ENCODE data around the gene MRPS2. TPM values are rescaled to one million over a fixed set of nuclear protein-coding genes. Genes with fewer than 3 reads are reported as not detected.
"Not testable (repeated sequence)": the region's sequence is repeated elsewhere in the genome, so short reads cannot be mapped to it uniquely, and the experiment has no call there.

Gene MRPS2
- total and polyA plus RNA-seq, 2 experiments from 2014 or later = 76.2 to 79.9 TPM

GRCh38 chr9:135535631-135536030 is 35.1 kb downstream of the MRPS2 start:
- not testable (repeated sequence) for H3K9me3 ChIP-seq (ENCODE audit: low read depth); H3K4me3 ChIP-seq; H3K4me1 ChIP-seq (ENCODE audit: low read depth); H3K27ac ChIP-seq; H3K36me3 ChIP-seq; DNase-seq (ENCODE audit: low read depth in 1 of 2, low spot score in 1 of 2); H3K27me3 ChIP-seq

- H3K9me3 ChIP-seq (ENCODE audit: low read depth) = no peaks in the 10 kb centered on the region
- no peak overlapping the region for H3K4me3 ChIP-seq
- no peaks in the 10 kb centered on the region for H3K36me3 ChIP-seq
- no peaks in the 10 kb centered on the region for H3K4me1 ChIP-seq (ENCODE audit: low read depth)
- no peak for TF ChIP-seq CTCF (IDR thresholded peaks at IDR 0.05; ENCODE audit: low read depth, low read length)
- no peak overlapping the region for H3K27ac ChIP-seq
- peak in 1 of 2 donors; percentile 85 for DNase-seq (ENCODE audit: low read depth in 1 of 2, low spot score in 1 of 2)
- no peaks in the 10 kb centered on the region for H3K27me3 ChIP-seq
Observed at GRCh38 chr9:135536216-135536615, 35.7 kb downstream of the MRPS2 start.

- H3K4me1 ChIP-seq (ENCODE audit: low read depth); H3K36me3 ChIP-seq; H3K9me3 ChIP-seq (ENCODE audit: low read depth); H3K27me3 ChIP-seq; H3K4me3 ChIP-seq: not testable (repeated sequence)
- peak; percentile 47 to 88 for DNase-seq (ENCODE audit: low read depth in 1 of 2, low spot score in 1 of 2)
- H3K27ac ChIP-seq = peak overlapping the region; percentile 80
Observed at GRCh38 chr9:135543262-135543894, 42.9 kb downstream of the MRPS2 start.

- H3K9me3 ChIP-seq (ENCODE audit: low read depth) = no peaks in the 10 kb centered on the region
- no peaks in the 10 kb centered on the region for H3K27me3 ChIP-seq
- no peak for TF ChIP-seq CTCF (IDR thresholded peaks at IDR 0.05; ENCODE audit: low read depth, low read length)
- H3K4me3 ChIP-seq = no peak overlapping the region
- H3K4me1 ChIP-seq (ENCODE audit: low read depth) = peaks cover 4% of the 10 kb centered on the region
- no peak for DNase-seq (ENCODE audit: low read depth in 1 of 2, low spot score in 1 of 2)
- no peaks in the 10 kb centered on the region for H3K36me3 ChIP-seq
- H3K27ac ChIP-seq = no peak overlapping the region
Observed at GRCh38 chr9:135544981-135545635, 44.6 kb downstream of the MRPS2 start.

- DNase-seq (ENCODE audit: low read depth in 1 of 2, low spot score in 1 of 2); H3K9me3 ChIP-seq (ENCODE audit: low read depth); H3K4me3 ChIP-seq; H3K27ac ChIP-seq; H3K4me1 ChIP-seq (ENCODE audit: low read depth); H3K27me3 ChIP-seq; H3K36me3 ChIP-seq: not testable (repeated sequence)
Observed at GRCh38 chr9:135545646-135546176, 45.2 kb downstream of the MRPS2 start, which contains the start of gene OBP2A. OBP2A (plus strand) TSS chr9:135546126; CDS start chr9:135546181, 55 bp downstream.

- not testable (repeated sequence) for H3K27ac ChIP-seq; DNase-seq (ENCODE audit: low read depth in 1 of 2, low spot score in 1 of 2); H3K36me3 ChIP-seq; H3K4me3 ChIP-seq; H3K4me1 ChIP-seq (ENCODE audit: low read depth); H3K9me3 ChIP-seq (ENCODE audit: low read depth); H3K27me3 ChIP-seq
Observed at GRCh38 chr9:135546792-135547617, 46.5 kb downstream of the MRPS2 start.

GRCh38 chr9:135547756-135548736 is 47.6 kb downstream of the MRPS2 start:
- H3K9me3 ChIP-seq (ENCODE audit: low read depth) = no peaks in the 10 kb centered on the region
- H3K4me3 ChIP-seq = no peak overlapping the region
- H3K27me3 ChIP-seq = no peaks in the 10 kb centered on the region
- TF ChIP-seq CTCF (IDR thresholded peaks at IDR 0.05; ENCODE audit: low read depth, low read length) = no peak
- H3K27ac ChIP-seq = no peak overlapping the region
- no peaks in the 10 kb centered on the region for H3K36me3 ChIP-seq
- no peak for DNase-seq (ENCODE audit: low read depth in 1 of 2, low spot score in 1 of 2)
- peaks cover 4% of the 10 kb centered on the region for H3K4me1 ChIP-seq (ENCODE audit: low read depth)

GRCh38 chr9:135549478-135550343 is 49.2 kb downstream of the MRPS2 start:
- not testable (repeated sequence) for H3K4me1 ChIP-seq (ENCODE audit: low read depth); H3K9me3 ChIP-seq (ENCODE audit: low read depth); H3K4me3 ChIP-seq; H3K36me3 ChIP-seq; H3K27me3 ChIP-seq; DNase-seq (ENCODE audit: low read depth in 1 of 2, low spot score in 1 of 2); H3K27ac ChIP-seq

Data from cardiac muscle cell (in vitro differentiated cells and primary cell).